NCI-H345 (cell line): ENCODE data around the gene OR4D10.

ENCODE experiments used
- DNase-seq: peaks from one replicate; lab custom pipeline; 2025; lab: John Stamatoyannopoulos, UW

OR4D10 gene

GRCh38 chr11:59528711-59529110 is 55.6 kb downstream of the OR4D10 start:
- no peak for DNase-seq
